Placental pericyte (primary cell): ENCODE measurements around the gene SLAMF1. TPM values are rescaled to one million over a fixed set of nuclear protein-coding genes. Genes with fewer than 3 reads are reported as not detected.

Experiments used
- total RNA-seq: library from RNA; depleted of rRNA; stranded (reverse); fragments of >200 nt; gene quantifications from 2 replicates; pipeline ENCODE4 v1.2.3, GENCODE V29; 2012

The SLAMF1 gene, protein sequence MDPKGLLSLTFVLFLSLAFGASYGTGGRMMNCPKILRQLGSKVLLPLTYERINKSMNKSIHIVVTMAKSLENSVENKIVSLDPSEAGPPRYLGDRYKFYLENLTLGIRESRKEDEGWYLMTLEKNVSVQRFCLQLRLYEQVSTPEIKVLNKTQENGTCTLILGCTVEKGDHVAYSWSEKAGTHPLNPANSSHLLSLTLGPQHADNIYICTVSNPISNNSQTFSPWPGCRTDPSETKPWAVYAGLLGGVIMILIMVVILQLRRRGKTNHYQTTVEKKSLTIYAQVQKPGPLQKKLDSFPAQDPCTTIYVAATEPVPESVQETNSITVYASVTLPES
- under 0.01 TPM in 1 of 2 replicates, not detected in the other for total RNA-seq

DNA sequence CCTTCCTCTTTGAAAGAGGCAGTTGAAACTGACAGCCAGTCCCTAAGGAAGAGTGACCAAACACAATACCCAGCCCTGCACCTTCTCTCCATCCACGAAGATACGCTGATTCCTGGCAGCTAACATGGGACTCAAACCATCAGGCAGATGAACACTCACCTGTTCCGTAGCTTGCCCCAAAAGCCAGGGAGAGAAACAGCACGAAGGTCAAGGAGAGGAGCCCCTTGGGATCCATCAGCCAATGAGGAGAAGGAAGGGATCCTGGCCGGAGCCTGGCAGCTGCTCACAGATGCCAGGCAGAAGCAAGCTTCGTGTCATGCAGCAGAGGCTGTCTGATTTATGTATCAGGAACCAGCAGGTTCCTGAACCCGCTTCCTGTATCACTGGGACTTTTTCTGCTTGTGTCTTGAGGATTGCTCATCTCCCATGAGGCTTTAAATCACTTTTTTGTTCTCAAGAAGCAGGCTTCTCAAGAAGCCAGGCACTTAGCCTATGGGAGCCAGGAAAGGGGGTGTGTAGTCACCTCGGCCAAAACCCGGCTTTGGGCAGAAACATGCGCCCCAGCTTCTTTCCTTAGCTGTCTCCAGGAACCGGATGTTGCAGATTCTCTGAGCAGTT is at the start of gene SLAMF1:
TSS of gene SLAMF1 (minus strand) at position 334 of the 618 bp plus-strand sequence. CDS start at position 235, 99 bp downstream.

DNA sequence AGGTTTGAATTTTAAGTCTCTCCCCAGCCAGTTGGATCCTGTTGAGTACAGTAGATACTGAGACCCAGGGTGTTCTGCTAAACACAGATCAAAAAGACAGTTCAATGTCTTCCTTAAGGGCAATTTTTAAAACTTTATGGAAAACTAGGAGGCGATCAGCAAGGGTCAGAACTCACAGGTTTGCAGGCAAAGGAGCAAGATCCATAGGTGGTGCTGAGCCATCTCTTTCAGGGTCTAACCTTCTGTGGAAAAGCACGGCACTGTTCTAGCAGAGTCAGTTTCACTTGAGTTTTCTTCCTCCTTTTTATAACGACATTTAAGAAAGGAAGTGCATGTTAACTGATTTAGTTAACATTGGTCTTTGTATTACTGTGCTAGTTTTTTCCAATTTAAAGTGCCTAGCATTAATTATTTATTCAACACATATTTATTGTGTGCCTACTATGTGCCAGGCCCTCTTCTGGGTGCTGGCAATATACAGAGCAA is 67.6 kb downstream of the SLAMF1 start, which contains the start of gene CD84:
TSS of gene CD84 (minus strand) at position 281 of the 486 bp plus-strand sequence. CDS start at position 222, 59 bp downstream.

Other genes with a start within 250 kb of the SLAMF1 start
- not detected in 2 replicates for gene VANGL2, start 246.5 kb downstream of the SLAMF1 start, total RNA-seq
- not detected in 2 replicates for gene SLAMF6, start 123.8 kb downstream of the SLAMF1 start, total RNA-seq
- gene CD84, start 67.5 kb downstream of the SLAMF1 start, total RNA-seq, result 0.14 TPM in 1 of 2 replicates, not detected in the other
- not detected in 2 replicates for gene CD48, start 64.8 kb upstream of the SLAMF1 start, total RNA-seq
- gene SLAMF7, start 92.2 kb upstream of the SLAMF1 start, total RNA-seq, result not detected in 2 replicates
- not detected in 2 replicates for gene LY9, start 149.1 kb upstream of the SLAMF1 start, total RNA-seq
- gene CD244, start 215.8 kb upstream of the SLAMF1 start, total RNA-seq, result not detected in 2 replicates
- gene ITLN1, start 238.1 kb upstream of the SLAMF1 start, total RNA-seq, result not detected in 2 replicates